H9 (cell line): Measurements from ENCODE around the gene GNG3. TPM values are rescaled to one million over a fixed set of nuclear protein-coding genes. Genes with fewer than 3 reads are reported as not detected.

Experiments
- DNase-seq: peaks from one replicate; pipeline ENCODE4 v3.0.0-alpha.2; 2017
- H2AFZ ChIP-seq: one replicate; pipeline ENCODE4 v1.6.1; 2013; ENCODE audit warnings: mild to moderate bottlenecking, low read length, control low read depth, moderate library complexity
- H2AK5ac ChIP-seq: 2 replicates; pipeline ENCODE4 v1.6.1; 2013; ENCODE audit warnings: low read length, control low read depth, mixed read lengths; ENCODE audit not compliant: insufficient read length
- H2BK120ac ChIP-seq: one replicate; pipeline ENCODE4 v1.6.1; 2013; ENCODE audit warnings: low read depth, mild to moderate bottlenecking, low read length, control low read depth, inconsistent platforms; ENCODE audit not compliant: poor library complexity, severe bottlenecking
- H2BK12ac ChIP-seq: 2 replicates; pipeline ENCODE4 v1.6.1; 2013; ENCODE audit warnings: low read length, control low read depth, mixed read lengths, low read depth; ENCODE audit not compliant: insufficient read length
- H2BK15ac ChIP-seq: 2 replicates; pipeline ENCODE4 v1.6.1; 2013; ENCODE audit warnings: low read depth, low read length, control low read depth
- H2BK20ac ChIP-seq: one replicate; pipeline ENCODE4 v1.6.1; 2013; ENCODE audit warnings: low read depth, mild to moderate bottlenecking, low read length, control low read depth, inconsistent platforms; ENCODE audit not compliant: poor library complexity, severe bottlenecking
- H2BK5ac ChIP-seq: 2 replicates; pipeline ENCODE4 v1.6.1; 2013; ENCODE audit warnings: low read length, control low read depth, mixed read lengths; ENCODE audit not compliant: insufficient read length
- H3K14ac ChIP-seq: 2 replicates; pipeline ENCODE4 v1.6.1; 2013; ENCODE audit warnings: low read length, control low read depth; ENCODE audit not compliant: insufficient read depth
- H3K18ac ChIP-seq: 2 replicates; pipeline ENCODE4 v1.6.1; 2013; ENCODE audit warnings: low read depth, mild to moderate bottlenecking, mixed read lengths, low read length, control low read depth; ENCODE audit not compliant: insufficient read length
- H3K23ac ChIP-seq: 2 replicates; pipeline ENCODE4 v1.6.1; 2013; ENCODE audit warnings: low read length, control low read depth, mixed read lengths, low read depth; ENCODE audit not compliant: insufficient read length
- H3K23me2 ChIP-seq: 2 replicates; pipeline ENCODE4 v1.6.1; 2013; ENCODE audit warnings: low read depth, mild to moderate bottlenecking, mixed read lengths, low read length, control low read depth; ENCODE audit not compliant: insufficient read length, poor library complexity, severe bottlenecking
- H3K27ac ChIP-seq: 2 replicates; pipeline ENCODE4 v1.5.1; 2013; ENCODE audit warnings: low read length, control low read depth, mixed read lengths, low read depth; ENCODE audit not compliant: insufficient read length
- H3K27me3 ChIP-seq: 2 replicates; pipeline ENCODE4 v1.6.1; 2013; ENCODE audit warnings: low read length, control low read depth, inconsistent platforms; ENCODE audit not compliant: insufficient read depth
- H3K4ac ChIP-seq: 2 replicates; pipeline ENCODE4 v1.6.1; 2013; ENCODE audit warnings: low read depth, mild to moderate bottlenecking, control low read depth, inconsistent platforms, low read length, moderate library complexity
- H3K4me1 ChIP-seq: 2 replicates; pipeline ENCODE4 v1.6.1; 2013; ENCODE audit warnings: low read length, control low read depth, inconsistent platforms; ENCODE audit not compliant: insufficient read depth
- H3K4me2 ChIP-seq: 2 replicates; pipeline ENCODE4 v1.6.1; 2013; ENCODE audit warnings: low read length, control low read depth, mixed read lengths; ENCODE audit not compliant: insufficient read length, insufficient read depth
- H3K56ac ChIP-seq: 2 replicates; pipeline ENCODE4 v1.6.1; 2013; ENCODE audit warnings: low read depth, mild to moderate bottlenecking, mixed read lengths, low read length, control low read depth; ENCODE audit not compliant: insufficient read length
- H3K79me1 ChIP-seq: 2 replicates; pipeline ENCODE4 v1.6.1; 2013; ENCODE audit warnings: low read depth, mild to moderate bottlenecking, moderate library complexity, low read length, control low read depth, inconsistent platforms; ENCODE audit not compliant: insufficient read depth, poor library complexity, severe bottlenecking
- H3K79me2 ChIP-seq: 2 replicates; pipeline ENCODE4 v1.6.1; 2013; ENCODE audit warnings: low read length, control low read depth, inconsistent platforms; ENCODE audit not compliant: insufficient read depth
- H3K9ac ChIP-seq: 2 replicates; pipeline ENCODE4 v1.6.1; 2013; ENCODE audit warnings: low read length, control low read depth, mixed read lengths; ENCODE audit not compliant: insufficient read length; ENCODE audit errors: extremely low read depth
- H3K9me3 ChIP-seq: one replicate; pipeline ENCODE4 v1.6.1; 2013; ENCODE audit warnings: low read depth, low read length, inconsistent platforms; ENCODE audit not compliant: control insufficient read depth
- H3T11ph ChIP-seq: one replicate; pipeline ENCODE4 v1.6.1; 2013; ENCODE audit warnings: mild to moderate bottlenecking, low read length, control low read depth, inconsistent platforms
- H4K20me1 ChIP-seq: one replicate; pipeline ENCODE4 v1.6.1; 2013; ENCODE audit not compliant: control insufficient read depth, insufficient read length, insufficient read depth
- H4K5ac ChIP-seq: 2 replicates; pipeline ENCODE4 v1.6.1; 2013; ENCODE audit warnings: low read depth, mild to moderate bottlenecking, mixed read lengths, low read length, control low read depth; ENCODE audit not compliant: insufficient read length
- H4K8ac ChIP-seq: replicated peaks from 2 replicates; pipeline ENCODE4 v1.6.1; 2013; ENCODE audit warnings: low read length, control low read depth, mixed read lengths, low read depth; ENCODE audit not compliant: insufficient read length
- H4K91ac ChIP-seq: 2 replicates; pipeline ENCODE4 v1.6.1; 2013; ENCODE audit warnings: low read depth, mild to moderate bottlenecking, moderate library complexity, mixed read lengths, low read length, control low read depth; ENCODE audit not compliant: insufficient read length
- H3K27ac Mint-ChIP-seq, 3 experiments: 2 replicates in 2 of 3; 3 replicates in 1 of 3; pipeline ENCODE4 v1.8.0; 2020 to 2021; ENCODE audit warnings: mixed read lengths in 3 of 3, mild to moderate bottlenecking in 1 of 3, moderate library complexity in 1 of 3
- H3K27me3 Mint-ChIP-seq: 2 replicates; pipeline ENCODE4 v1.8.0; 2021; ENCODE audit warnings: low read depth, mild to moderate bottlenecking, moderate library complexity, mixed read lengths
- H3K36me3 Mint-ChIP-seq, 3 experiments: 2 replicates in 2 of 3; 3 replicates in 1 of 3; pipeline ENCODE4 v1.8.0; 2020 to 2021; ENCODE audit warnings: low read depth in 3 of 3, mixed read lengths in 3 of 3; ENCODE audit not compliant: insufficient read depth in 1 of 3
- H3K4me1 Mint-ChIP-seq, 2 experiments: 2 replicates each; pipeline ENCODE4 v1.8.0; 2020; ENCODE audit warnings: mixed read lengths in 2 of 2
- H3K4me3 Mint-ChIP-seq, 2 experiments: 2 replicates in 1 of 2; 3 replicates in 1 of 2; pipeline ENCODE4 v1.8.0; 2020 to 2021; ENCODE audit warnings: mild to moderate bottlenecking in 2 of 2, mixed read lengths in 2 of 2, moderate library complexity in 1 of 2
- H3K9me3 Mint-ChIP-seq, 2 experiments: 2 replicates in 1 of 2; 3 replicates in 1 of 2; pipeline ENCODE4 v1.8.0; 2020; ENCODE audit warnings: mild to moderate bottlenecking in 2 of 2, mixed read lengths in 2 of 2, moderate library complexity in 1 of 2
- WGBS: extraction: QIAGEN DNeasy Blood & Tissue Kit; methylation state at CpG from one replicate; pipeline ENCODE4 v1.1.7; 2013; ENCODE audit warnings: missing lambda C conversion rate, low lambda C conversion rate, mixed read lengths; ENCODE audit not compliant: insufficient read length; ENCODE audit errors: extremely low coverage; 5-methylcytosine and 5-hydroxymethylcytosine counted together
- total RNA-seq: library from RNA; stranded (reverse); gene quantifications from 2 replicates; pipeline ENCODE4 v1.2.1, GENCODE V29; 2021
- TF ChIP-seq, protein P1 (sequence below): fragments of 200-600 bp; sonication (generic); conservative IDR thresholded peaks from 3 replicates; pipeline ENCODE4 v1.8.0; 2021; ENCODE audit warnings: antibody characterized with exemption, mild to moderate bottlenecking

Gene GNG3
- total RNA-seq, 1 experiment from 2014 or later, result 3.2 TPM

DNA sequence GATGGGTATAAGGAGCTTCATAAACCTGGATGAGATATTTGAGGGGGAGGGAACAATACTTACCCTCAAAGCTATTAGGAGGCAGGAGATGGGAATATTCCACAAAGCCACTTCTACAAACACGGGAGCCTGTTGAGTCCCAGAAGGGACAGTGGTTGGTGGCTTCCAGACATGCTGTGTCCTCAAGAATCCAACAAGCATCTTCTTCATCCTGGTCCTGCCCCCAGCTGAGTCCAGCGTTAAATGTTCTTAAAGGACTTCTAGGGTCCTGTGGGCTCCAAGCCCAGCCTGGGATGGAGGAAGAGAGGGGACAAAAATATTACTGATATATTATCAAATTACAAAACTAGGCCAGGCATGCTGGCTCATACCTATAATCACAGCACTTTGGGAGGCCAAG, 40.0 kb upstream of the GNG3 start:
- H2AK5ac ChIP-seq, result no peak overlapping the region
- H3K23me2 ChIP-seq, result peaks cover 17% of the 10 kb centered on the region
- WGBS, result no CpG with 5 or more reads among the region's 2 CpGs
- DNase-seq, result no peak
- no peak overlapping the region for H3K18ac ChIP-seq
- H3K4me1 ChIP-seq, result peaks cover 2% of the 10 kb centered on the region; the same call in 1 of the 2 replicates
- H3K27ac ChIP-seq, result no peak overlapping the region
- H3T11ph ChIP-seq, result no peak overlapping the region
- Mint-ChIP-seq H3K9me3 (no peaks in the 10 kb centered on the region; a peak in 1 of 5 replicates), H3K4me3 (peak overlapping the region; percentile 94 to 99; a peak in 4 of 5 replicates), H3K27me3 (no peaks in the 10 kb centered on the region; the same call in none of the 2 replicates), H3K4me1 (peaks cover 23 to 29% of the 10 kb centered on the region in 2 experiments), H3K36me3 (peaks cover 28 to 43% (median 29%) of the 10 kb centered on the region in 3 experiments), H3K27ac (peak overlapping the region in 1 of 3 experiments; percentile 90; a peak in 2 of 7 replicates)
- H2BK5ac ChIP-seq, result no peak overlapping the region
- H3K23ac ChIP-seq, result no peak overlapping the region
- H4K20me1 ChIP-seq, result no peaks in the 10 kb centered on the region
- H3K56ac ChIP-seq, result no peak overlapping the region
- no peak overlapping the region for H2BK15ac ChIP-seq
- no peaks in the 10 kb centered on the region for H3K27me3 ChIP-seq
- H2BK12ac ChIP-seq, result no peak overlapping the region
- H3K4ac ChIP-seq, result no peak overlapping the region
- H2BK120ac ChIP-seq, result no peak overlapping the region
- no peaks in the 10 kb centered on the region for H3K79me1 ChIP-seq
- no peak overlapping the region for H4K5ac ChIP-seq
- peak overlapping the region; percentile 86 for H3K4me2 ChIP-seq
- no peak overlapping the region for H2BK20ac ChIP-seq
- no peak overlapping the region for H3K9ac ChIP-seq
- H3K79me2 ChIP-seq, result peaks cover 3% of the 10 kb centered on the region; the same call in 1 of the 2 replicates
- H4K91ac ChIP-seq, result no peak overlapping the region
- H3K14ac ChIP-seq, result no peak overlapping the region
- no peaks in the 10 kb centered on the region for H3K9me3 ChIP-seq
- H2AFZ ChIP-seq, result no peak overlapping the region
- H4K8ac ChIP-seq, result no peak overlapping the region
- TF ChIP-seq, protein P1, sequence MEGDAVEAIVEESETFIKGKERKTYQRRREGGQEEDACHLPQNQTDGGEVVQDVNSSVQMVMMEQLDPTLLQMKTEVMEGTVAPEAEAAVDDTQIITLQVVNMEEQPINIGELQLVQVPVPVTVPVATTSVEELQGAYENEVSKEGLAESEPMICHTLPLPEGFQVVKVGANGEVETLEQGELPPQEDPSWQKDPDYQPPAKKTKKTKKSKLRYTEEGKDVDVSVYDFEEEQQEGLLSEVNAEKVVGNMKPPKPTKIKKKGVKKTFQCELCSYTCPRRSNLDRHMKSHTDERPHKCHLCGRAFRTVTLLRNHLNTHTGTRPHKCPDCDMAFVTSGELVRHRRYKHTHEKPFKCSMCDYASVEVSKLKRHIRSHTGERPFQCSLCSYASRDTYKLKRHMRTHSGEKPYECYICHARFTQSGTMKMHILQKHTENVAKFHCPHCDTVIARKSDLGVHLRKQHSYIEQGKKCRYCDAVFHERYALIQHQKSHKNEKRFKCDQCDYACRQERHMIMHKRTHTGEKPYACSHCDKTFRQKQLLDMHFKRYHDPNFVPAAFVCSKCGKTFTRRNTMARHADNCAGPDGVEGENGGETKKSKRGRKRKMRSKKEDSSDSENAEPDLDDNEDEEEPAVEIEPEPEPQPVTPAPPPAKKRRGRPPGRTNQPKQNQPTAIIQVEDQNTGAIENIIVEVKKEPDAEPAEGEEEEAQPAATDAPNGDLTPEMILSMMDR, result no peak
